ENCODE data around the gene CSTF3.
"Not testable (repeated sequence)": the region's sequence is repeated elsewhere in the genome, so short reads cannot be mapped to it uniquely, and the experiment has no call there.

The CSTF3 gene

GRCh38 chr11:33089776-33090175 is 71.5 kb downstream of the CSTF3 start:
- no peak overlapping the region for H3K4me3 ChIP-seq (ENCODE audit: low read depth, low read length)

DNA sequence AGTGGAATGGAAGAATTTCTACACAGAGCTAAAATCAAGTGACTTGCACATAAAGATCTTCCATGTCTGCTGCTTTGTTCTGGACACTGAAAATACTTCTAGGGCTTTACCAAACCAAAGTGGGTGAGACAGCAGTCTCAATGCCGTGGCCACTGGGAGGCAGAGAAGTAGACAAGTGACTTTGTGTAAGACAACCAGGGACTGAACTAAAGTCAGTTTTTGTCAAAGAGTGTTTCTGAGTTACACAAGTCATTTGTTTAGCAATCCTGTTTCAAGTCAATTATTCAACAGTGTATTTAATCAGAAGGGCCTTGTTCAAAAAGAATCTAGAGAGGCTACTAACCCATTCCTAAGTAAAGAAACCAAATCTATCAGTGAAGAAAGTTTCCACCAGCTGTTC is 75.3 kb downstream of the CSTF3 start:
- no peak overlapping the region for H3K4me3 ChIP-seq (ENCODE audit: low read depth, low read length)

- H3K4me3 ChIP-seq (ENCODE audit: low read depth, low read length), result no peak overlapping the region
These were observed 77.4 kb downstream of the CSTF3 start for GRCh38 chr11:33083918-33084317.

DNA sequence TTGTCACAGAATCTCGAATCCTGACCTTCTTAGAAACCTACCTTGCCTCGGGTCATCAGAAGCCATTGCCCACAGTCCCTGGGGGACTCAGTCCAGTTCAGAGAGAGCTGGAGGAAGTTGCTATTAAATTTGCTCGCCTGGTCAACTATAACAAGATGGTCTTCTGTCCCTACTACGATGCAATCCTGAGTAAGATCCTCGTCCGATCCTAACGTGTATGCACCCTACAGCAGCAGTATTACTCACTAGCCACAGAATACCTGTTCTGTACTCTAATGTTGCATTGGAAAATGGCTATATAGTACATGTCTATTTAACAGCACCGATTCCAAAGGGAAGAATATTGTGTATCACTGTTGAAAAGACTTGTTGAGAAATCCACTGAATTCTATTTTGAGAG is 88.8 kb downstream of the CSTF3 start:
- no peak overlapping the region for H3K4me3 ChIP-seq (ENCODE audit: low read depth, low read length)

DNA sequence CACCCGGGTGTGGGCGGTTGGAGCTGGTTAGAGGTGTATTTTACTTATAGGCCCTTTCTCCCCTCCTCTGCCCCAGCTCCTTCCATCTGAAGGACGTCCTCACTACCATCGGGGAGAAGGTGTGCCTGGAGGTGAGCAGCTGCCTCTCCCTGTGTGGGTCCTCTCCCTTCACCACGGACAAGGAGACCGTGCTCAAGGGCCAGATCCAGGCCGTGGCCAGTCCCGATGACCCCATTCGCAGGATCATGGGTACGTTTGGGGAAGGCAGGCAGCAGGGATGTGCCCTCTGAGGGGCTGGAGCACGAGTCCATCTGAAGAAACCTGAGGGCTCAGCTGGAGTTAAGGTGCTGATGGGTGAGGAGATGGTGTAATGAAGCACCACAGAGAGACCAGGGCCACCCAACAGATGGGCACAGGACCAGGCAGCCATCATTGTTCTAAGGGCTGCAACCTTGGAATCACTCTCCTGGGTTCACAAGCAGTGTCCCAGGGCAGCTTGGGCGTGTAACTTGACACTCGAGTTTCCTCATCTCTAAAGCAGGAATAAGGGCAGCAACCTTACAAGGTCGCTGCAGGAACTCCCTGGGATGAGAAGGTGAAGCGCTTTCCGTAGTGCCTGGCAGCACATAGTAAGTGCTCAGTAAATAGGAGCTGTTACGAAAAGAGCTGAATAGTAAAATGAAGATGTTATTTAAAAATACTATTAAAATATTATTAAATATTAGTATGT is 92.5 kb downstream of the CSTF3 start:
- H3K4me3 ChIP-seq (ENCODE audit: low read depth, low read length), result no peak overlapping the region

DNA sequence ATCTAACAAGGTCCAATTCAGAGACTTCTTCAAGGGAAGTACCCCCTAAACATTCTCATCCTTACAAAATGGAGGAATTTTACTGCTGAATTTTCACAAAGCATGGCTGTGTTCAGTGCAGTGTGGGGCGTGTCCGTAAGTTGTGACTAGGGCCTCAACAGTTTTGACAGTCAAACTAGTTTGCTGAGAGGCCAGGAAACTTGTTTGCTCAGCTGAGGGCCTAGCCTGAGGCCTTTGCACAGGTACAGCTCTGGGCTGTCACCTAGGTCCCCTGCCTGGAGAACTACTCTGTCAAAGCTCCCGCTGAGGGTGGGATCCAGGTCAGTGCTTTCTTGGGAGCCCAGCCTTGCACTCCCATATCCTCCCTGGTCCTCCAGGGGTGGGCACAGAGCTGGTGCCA is 94.0 kb downstream of the CSTF3 start:
- H3K4me3 ChIP-seq (ENCODE audit: low read depth, low read length), result no peak overlapping the region

DNA sequence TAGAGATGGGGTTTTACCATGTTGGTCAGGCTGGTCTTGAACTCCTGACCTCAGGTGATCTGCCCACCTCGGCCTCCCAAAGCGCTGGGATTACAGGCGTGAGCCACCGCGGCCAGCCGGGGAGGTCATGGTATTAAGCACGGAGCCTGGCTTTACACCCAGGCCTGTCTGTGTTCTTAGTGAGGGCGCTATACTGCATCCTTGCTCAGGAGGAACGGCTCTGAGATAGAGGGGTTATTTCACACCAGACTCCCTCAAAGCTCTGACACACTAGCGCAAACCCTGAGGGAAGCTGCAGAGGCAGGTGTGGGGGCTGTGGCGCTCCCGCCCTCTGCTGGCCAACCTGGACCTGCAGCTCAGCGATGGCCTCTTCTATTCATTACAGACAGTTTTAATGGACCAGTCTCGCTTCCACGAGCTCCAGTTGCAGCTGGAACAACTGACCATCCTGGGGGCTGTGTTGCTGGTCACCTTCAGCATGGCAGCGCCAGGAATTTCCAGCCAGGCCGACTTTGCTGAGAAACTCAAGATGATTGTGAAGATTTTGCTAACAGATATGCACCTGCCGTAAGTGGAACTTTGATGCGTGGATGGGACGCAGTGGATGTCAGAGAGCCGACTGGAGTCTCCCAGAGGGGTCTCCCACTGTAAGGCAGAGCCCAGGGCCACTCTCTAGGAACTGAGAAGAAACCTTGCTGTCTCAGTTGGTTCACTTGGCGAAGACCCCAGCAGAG is 95.7 kb downstream of the CSTF3 start:
- H3K4me3 ChIP-seq (ENCODE audit: low read depth, low read length), result no peak overlapping the region

DNA sequence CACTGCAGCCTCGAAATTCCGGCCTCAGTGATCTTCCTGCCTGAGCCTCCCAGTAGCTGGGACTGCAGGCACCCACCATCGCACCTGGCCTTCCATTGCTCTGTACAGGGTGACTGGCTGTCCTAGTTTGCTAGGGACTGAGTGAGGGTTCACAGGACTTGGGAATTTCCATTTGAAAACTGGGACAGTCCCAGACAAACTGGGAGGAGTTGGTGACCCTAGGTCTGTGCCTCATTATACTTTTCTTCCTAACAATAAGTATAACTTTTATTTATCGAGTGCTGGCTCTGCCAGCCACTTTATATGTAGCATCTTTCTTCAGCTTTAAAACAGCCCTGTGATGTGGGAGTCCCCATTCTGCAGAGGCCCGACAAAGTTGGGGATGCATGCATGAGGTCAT is 96.4 kb downstream of the CSTF3 start:
- H3K4me3 ChIP-seq (ENCODE audit: low read depth, low read length), result no peak overlapping the region

GRCh38 chr11:33064033-33064825 is 97.1 kb downstream of the CSTF3 start:
- no peak overlapping the region for H3K4me3 ChIP-seq (ENCODE audit: low read depth, low read length)

DNA sequence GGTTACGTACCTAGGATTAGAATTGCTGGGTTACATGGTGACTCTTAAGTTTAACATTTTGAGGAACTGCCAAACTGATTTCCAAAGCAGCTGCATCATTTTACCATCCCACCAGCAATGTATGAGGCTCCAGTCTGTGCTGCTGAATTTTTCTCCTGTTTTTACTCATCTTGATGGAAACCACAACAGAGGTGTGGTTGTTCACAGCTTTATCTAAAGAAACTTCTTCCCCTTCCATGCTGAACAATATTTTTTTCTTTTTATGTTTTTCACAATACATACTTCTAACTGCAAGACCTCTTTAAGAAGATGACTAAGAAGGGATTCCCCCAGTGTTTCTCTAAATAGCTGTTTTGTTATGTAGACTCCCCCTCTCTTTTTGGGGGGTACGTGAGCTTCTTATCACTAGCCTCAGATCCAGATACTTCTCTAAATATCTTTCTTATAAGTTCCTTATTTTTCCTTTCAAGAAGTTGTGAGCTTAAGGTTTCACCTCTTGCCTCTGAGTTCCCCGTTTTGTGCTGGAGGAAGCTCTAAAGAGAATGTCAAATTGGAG is 97.9 kb downstream of the CSTF3 start:
- no peak overlapping the region for H3K4me3 ChIP-seq (ENCODE audit: low read depth, low read length)

DNA sequence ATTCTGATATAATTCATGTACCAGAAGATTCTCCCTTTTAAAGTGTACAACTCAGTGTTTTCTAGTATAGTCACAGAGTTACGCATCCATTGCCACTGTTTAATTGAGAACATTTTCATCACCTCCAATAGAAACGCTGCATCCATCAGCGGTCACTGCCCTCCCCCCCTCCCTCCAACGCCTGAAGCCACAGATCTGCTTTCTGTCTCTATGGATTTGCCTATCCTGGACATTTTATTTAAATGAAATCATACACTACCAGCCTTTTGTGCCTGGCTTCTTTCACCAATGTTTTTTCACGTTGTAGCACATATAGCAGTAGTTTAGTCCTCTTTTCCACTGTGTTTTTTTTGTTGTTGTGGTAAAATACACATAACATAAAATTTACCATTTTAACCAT is 99.1 kb downstream of the CSTF3 start:
- no peak overlapping the region for H3K4me3 ChIP-seq (ENCODE audit: low read depth, low read length)

DNA sequence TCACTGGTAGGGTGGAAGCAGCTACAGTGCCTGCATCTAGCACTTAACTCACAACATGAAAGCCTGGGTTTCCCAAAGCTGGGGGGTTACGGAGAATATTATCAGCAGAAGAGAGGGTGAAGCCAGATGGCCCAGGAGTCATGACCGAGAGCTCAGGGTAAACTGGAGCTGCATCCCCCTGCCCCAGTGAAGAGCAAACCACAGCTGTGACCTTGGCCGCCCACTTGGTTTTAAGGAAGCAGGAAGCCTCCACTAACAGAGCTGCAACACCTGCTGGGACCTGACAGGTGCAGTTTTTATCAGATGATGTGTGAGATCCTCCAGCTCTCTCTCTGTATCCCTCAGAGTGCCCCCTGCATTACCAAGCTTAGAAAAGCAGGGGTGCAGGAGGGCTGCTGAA is 101.0 kb downstream of the CSTF3 start:
- H3K4me3 ChIP-seq (ENCODE audit: low read depth, low read length), result no peak overlapping the region

DNA sequence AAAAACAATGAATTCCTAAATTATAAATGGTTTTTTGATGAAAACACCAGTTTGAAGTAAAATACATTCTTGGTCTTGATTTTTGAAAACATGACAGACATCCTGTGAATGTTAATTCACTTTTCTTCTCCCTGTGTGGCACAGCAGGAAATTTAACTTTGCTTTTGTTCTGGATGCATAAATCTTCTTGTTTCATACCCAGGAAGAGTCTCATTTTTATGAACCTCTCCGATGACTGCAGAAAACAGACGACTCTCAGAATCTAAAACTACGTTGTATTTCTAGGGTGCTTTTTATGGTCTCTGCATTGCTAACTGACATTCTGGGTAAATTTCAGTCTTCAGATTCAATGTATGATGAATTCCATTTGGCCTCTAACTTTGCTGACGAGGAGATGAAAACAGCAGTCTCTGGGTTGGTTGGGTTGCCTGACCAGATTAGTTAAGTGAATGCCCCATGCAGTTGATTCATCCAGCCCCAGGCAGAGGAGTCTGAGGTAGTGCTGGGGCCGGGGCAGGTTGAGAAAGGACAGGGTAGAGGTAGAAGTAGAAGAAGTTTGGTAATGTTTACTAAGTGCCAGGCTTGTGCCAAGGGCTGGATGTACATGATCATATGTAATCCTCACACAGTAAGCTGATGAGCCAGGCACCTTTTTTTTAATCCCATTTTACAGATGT is 101.8 kb downstream of the CSTF3 start:
- no peak overlapping the region for H3K4me3 ChIP-seq (ENCODE audit: low read depth, low read length)

- H3K4me3 ChIP-seq (ENCODE audit: low read depth, low read length), result no peak overlapping the region
These were observed 104.0 kb downstream of the CSTF3 start for GRCh38 chr11:33057284-33057683.

DNA sequence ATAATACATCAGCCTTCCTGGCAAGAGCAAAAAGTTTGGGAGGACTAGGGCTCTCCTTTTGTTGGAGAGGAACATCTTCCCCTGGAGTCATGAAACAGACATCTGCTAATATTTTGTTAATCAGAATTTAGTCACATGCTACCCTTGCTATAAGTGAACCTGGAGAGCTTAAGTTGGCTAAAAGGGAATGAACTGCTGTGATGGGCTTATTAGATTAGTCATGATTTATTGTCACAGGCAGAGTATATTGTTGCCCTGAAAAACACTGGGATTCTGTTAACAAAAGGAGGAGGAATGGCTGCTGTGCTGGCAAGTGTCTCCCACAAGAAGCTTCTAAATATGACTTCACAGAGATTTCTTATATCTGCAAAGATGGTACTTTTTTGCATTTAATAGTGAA is 105.9 kb downstream of the CSTF3 start:
- H3K4me3 ChIP-seq (ENCODE audit: low read depth, low read length), result no peak overlapping the region

DNA sequence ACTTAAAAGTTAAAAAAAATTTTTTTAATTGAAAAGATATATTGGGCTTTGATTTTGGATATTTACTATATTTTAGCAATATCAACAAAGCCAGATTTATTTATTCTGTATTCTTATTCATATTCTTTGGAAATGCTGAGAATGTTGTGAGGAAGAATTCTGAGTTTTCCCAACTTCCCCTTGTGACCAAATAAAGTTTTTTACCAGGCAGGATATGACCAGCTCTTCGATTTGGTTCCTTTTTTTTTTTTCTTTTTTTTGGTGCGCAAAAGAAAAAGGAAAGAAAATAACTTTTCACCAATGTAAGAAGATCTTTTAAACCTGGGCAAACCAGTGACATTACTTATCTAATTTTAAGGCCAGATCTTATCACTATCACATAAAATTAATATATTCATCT is 109.0 kb downstream of the CSTF3 start:
- H3K4me3 ChIP-seq (ENCODE audit: low read depth, low read length), result no peak overlapping the region

GRCh38 chr11:33049565-33050408 is 111.5 kb downstream of the CSTF3 start:
- H3K4me3 ChIP-seq (ENCODE audit: low read depth, low read length), result not testable (repeated sequence)

- not testable (repeated sequence) for H3K4me3 ChIP-seq (ENCODE audit: low read depth, low read length)
These were observed 112.6 kb downstream of the CSTF3 start for GRCh38 chr11:33048701-33049100.

DNA sequence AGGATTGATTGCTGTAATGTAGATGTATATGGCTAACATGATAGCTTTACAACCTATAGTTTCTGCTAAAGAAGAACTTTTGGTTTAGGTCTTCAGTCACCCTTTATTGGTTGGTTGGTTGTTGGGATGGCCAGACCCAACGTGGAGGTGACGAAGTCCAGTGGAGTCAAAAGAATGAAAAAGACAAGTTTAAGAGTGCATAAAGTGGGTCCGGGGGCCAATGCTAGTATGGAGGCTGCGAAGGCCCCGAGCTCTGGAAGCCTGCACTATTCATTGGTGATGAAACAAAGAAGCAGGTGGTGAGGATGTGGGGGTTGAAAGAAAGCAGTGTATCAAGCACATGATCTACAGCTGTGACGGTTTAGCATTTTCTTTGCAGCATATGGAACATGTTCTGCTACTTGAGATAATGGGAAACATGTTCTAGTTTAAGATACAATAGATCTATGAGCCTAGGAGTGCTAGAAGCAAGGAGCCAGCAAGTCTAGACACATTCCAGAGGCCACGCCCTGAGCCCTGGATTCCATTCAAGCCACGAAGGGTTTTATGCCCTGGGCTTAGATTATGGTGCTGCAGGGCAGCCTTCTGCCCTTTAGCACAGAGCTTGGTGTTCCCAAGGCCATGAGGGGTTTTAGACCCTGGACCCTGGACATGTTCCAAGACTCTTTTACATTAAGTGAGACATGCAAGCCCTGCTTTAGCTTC is 115.6 kb downstream of the CSTF3 start:
- H3K4me3 ChIP-seq (ENCODE audit: low read depth, low read length), result no peak overlapping the region

Measured in iPS-11a (cell line).